HepG2 (cell line): ENCODE measurements around the gene FGD4. TPM values are rescaled to one million over a fixed set of nuclear protein-coding genes. Genes with fewer than 3 reads are reported as not detected.

Experiments
- ATAC-seq: fragments of 200-7000 bp; cut with Tn5 transposase; 3 replicates; pipeline ENCODE4 v1.9.1; 2020; ENCODE audit warnings: mild to moderate bottlenecking, moderate library complexity
- BruUV-seq: library from RNA; stranded (reverse); fragments of 400-500 nt; replicated peaks from 2 replicates; lab custom pipeline; 2021; lab: Mats Ljungman, UMichigan
- CTCF ChIA-PET: fragments of 300-600 bp; formaldehyde crosslinking; extraction: SDS; loops from one replicate; lab custom pipeline; 2021; ENCODE audit warnings: low total read pairs, inconsistent platforms, low intra/inter-chr PET ratio; lab: Yijun Ruan, JAX
- POLR2A ChIA-PET: fragments of 350-600 bp; sonication (Branson Sonifier 250); formaldehyde crosslinking; loops from one replicate; lab custom pipeline; 2020; ENCODE audit warnings: antibody characterized with exemption, inconsistent platforms; lab: Yijun Ruan, JAX
- DNase-seq: peaks from one replicate; pipeline ENCODE4 v3.0.0-alpha.2; 2015; ENCODE audit warnings: low spot score
- FAIRE-seq: peaks from 3 replicates; lab custom pipeline; 2011; peaks lifted over from hg19 to GRCh38; lab: Jason Lieb, UNC
- H2AFZ ChIP-seq: one replicate; pipeline ENCODE4 v1.6.1; 2011; ENCODE audit warnings: low read length, inconsistent platforms
- H3K27ac ChIP-seq: fragments of 300-600 bp; 3 replicates; pipeline ENCODE4 v1.8.0; 2011; ENCODE audit warnings: mixed run types, mild to moderate bottlenecking, mixed read lengths, low read length, inconsistent platforms; ENCODE audit not compliant: insufficient read depth; ENCODE audit errors: extremely low read length
- H3K27me3 ChIP-seq, 2 experiments: fragments of 200-600 bp in 1 of 2; 2 replicates in 1 of 2; 3 replicates in 1 of 2; pipeline versions ENCODE4 v1.6.0 to v1.8.0; 2011; ENCODE audit warnings: low read length in 2 of 2, mild to moderate bottlenecking in 2 of 2, moderate library complexity in 2 of 2, inconsistent platforms in 1 of 2; ENCODE audit not compliant: insufficient read depth in 2 of 2, control insufficient read depth in 1 of 2
- H3K36me3 ChIP-seq, 2 experiments: fragments of 200-600 bp in 1 of 2; replicated peaks in 1 of 2; 2 replicates in 1 of 2; 3 replicates in 1 of 2; pipeline versions ENCODE4 v1.5.1 to v1.8.0; 2011; ENCODE audit warnings: low read length in 2 of 2, inconsistent platforms in 1 of 2; ENCODE audit not compliant: insufficient read depth in 2 of 2, control insufficient read depth in 1 of 2
- H3K4me1 ChIP-seq: 2 replicates; pipeline ENCODE4 v1.5.1; 2012; ENCODE audit warnings: low read length, inconsistent platforms; ENCODE audit not compliant: insufficient read depth
- H3K4me2 ChIP-seq: 2 replicates; pipeline ENCODE4 v1.6.0; 2011; ENCODE audit warnings: low read depth, low read length, inconsistent platforms
- H3K4me3 ChIP-seq, 3 experiments: fragments of 200-600 bp in 1 of 3; sonication (generic), shearing (Covaris generic) in 1 of 3; replicated peaks in 1 of 3; 2 replicates each; pipeline ENCODE4 v1.5.1; 2011 to 2016; ENCODE audit warnings: low read length in 3 of 3, inconsistent platforms in 2 of 3, low read depth in 2 of 3, mild to moderate bottlenecking in 2 of 3, control low read depth in 1 of 3, mixed read lengths in 1 of 3; ENCODE audit not compliant: insufficient read depth in 1 of 3
- H3K79me2 ChIP-seq: one replicate; pipeline ENCODE4 v1.6.1; 2011; ENCODE audit warnings: low read length, inconsistent platforms; ENCODE audit not compliant: insufficient read depth
- H3K9ac ChIP-seq: 2 replicates; pipeline ENCODE4 v1.6.0; 2011; ENCODE audit warnings: mild to moderate bottlenecking, low read depth, low read length, inconsistent platforms; ENCODE audit not compliant: insufficient read depth
- H3K9me3 ChIP-seq: 2 replicates; pipeline ENCODE4 v1.5.1; 2012; ENCODE audit warnings: mild to moderate bottlenecking, low read length
- H4K20me1 ChIP-seq: 2 replicates; pipeline ENCODE4 v1.6.0; 2011; ENCODE audit warnings: inconsistent platforms, mild to moderate bottlenecking, low read length, moderate library complexity; ENCODE audit not compliant: insufficient read depth
- FOXA1 ChIP-seq, 2 experiments: fragments of 450-650 bp in 1 of 2; sonication (generic) in 1 of 2; formaldehyde crosslinking in 1 of 2; IDR thresholded peaks; 2 replicates each; pipeline versions ENCODE4 v1.4.0 to v1.6.1; 2016 to 2020; ENCODE audit warnings: missing genetic modification reagents in 1 of 2
- ZNF20 ChIP-seq: sonication (generic); formaldehyde crosslinking; IDR thresholded peaks from 2 replicates; pipeline ENCODE4 v1.4.0; 2020; ENCODE audit warnings: mild to moderate bottlenecking, moderate library complexity, missing genetic modification reagents
- ZNF7 ChIP-seq: IDR thresholded peaks from 2 replicates; pipeline ENCODE4 v1.6.1; 2016; ENCODE audit warnings: missing biosample characterization, missing genetic modification reagents
- WGBS: methylation state at CpG from one replicate; pipeline ENCODE4 v1.1.6; 2017; ENCODE audit warnings: low lambda C conversion rate; 5-methylcytosine and 5-hydroxymethylcytosine counted together
- in situ Hi-C: cut with HindIII; loops from 2 replicates; pipeline ENCODE4 v1.10.0; 2017; ENCODE audit warnings: low pct_unique_long_range_greater_than_20kb; ENCODE audit not compliant: extremely low pct_ligation_motif_present
- intact Hi-C: fragments of 100-400 bp; cut with micrococcal nuclease; formaldehyde crosslinking; loops from one replicate; pipeline ENCODE4 v1.10.0; 2022; ENCODE audit not compliant: unreplicated experiment
- polyA plus RNA-seq, 8 experiments: library from polyadenylated mRNA; depleted of rRNA in 3 of 8; stranded (reverse) in 7 of 8; unstranded in 1 of 8; fragments of >200 nt; fragmentation: Illumina TruSeq in 4 of 8; extraction: Trizol in 4 of 8; gene quantifications; 2 replicates each; pipeline versions ENCODE4 v1.2.1 to v1.2.3, GENCODE V29; 2011 to 2016; ENCODE audit warnings: low read depth in 4 of 8, missing spikeins in 1 of 8, mixed read lengths in 1 of 8; ENCODE audit not compliant: insufficient read depth in 1 of 8
- total RNA-seq, 5 experiments: library from RNA; depleted of rRNA; stranded (reverse); fragments of >200 nt; fragmentation: Illumina TruSeq; extraction: Trizol; gene quantifications; 2 replicates each; pipeline ENCODE4 v1.2.3, GENCODE V29; 2016; ENCODE audit warnings: low read depth in 1 of 5
- TF ChIP-seq, protein P1 (sequence below): sonication (generic); formaldehyde crosslinking; IDR thresholded peaks from 2 replicates; pipeline ENCODE4 v1.5.0; 2020; ENCODE audit warnings: mild to moderate bottlenecking, missing genetic modification reagents, borderline replicate concordance

The FGD4 gene
- total and polyA plus RNA-seq, 2 of the 13 experiments (the other 11 are each of a cell fraction or from before 2014, with no cell fraction given) = 4.6 to 6.6 TPM

DNA sequence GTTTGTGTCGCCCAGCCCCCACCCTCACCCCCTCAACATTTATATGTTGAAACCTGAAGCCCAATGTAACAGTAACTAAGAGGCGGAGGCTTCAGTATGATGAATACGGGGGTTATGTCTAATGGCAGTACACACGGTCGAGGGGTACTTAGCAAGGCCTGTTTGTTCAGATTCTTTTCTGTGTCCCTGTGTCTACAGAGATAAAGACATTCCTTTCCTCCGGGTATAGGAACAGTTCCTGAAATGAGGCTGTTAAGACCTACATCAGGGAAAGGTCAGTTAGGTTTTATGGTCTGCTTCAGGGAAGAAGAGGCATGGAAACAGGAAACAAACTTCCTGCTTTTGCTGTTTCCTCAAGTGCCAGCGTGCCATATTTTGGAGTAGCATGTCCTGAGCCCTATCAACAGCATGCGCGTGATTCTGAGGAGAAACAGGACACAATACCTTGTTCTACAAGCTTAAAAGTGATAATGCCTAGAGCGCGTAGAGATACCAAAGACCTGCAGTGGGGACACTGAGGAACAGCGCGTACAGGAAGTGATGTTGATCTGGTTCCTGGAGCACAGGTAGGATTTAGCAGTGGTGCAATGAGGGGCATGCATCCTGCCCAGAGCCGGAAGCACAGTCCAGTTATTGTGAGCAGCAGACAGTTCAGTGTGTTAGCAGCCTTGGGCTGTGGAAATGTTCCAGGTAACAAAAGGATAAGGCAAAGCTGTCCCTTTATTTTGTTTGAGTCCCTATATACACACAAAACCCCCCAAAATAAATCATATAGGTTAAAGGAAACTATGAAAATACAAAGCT, 47.2 kb downstream of the FGD4 start:
- H3K9ac ChIP-seq = no peak overlapping the region
- no peak overlapping the region for H3K4me3 ChIP-seq
- intact Hi-C loops (no loop called here), in situ Hi-C loops (no loop called here)
- TF ChIP-seq FOXA1 (IDR thresholded peaks at IDR 0.05) = no peak
- TF ChIP-seq FOXA1 (CRISPR knock-in tag; IDR thresholded peaks at IDR 0.05) = 0 out of 2 replicates have a peak, but pooled peaks have one; percentile 19
- TF ChIP-seq, protein P1, sequence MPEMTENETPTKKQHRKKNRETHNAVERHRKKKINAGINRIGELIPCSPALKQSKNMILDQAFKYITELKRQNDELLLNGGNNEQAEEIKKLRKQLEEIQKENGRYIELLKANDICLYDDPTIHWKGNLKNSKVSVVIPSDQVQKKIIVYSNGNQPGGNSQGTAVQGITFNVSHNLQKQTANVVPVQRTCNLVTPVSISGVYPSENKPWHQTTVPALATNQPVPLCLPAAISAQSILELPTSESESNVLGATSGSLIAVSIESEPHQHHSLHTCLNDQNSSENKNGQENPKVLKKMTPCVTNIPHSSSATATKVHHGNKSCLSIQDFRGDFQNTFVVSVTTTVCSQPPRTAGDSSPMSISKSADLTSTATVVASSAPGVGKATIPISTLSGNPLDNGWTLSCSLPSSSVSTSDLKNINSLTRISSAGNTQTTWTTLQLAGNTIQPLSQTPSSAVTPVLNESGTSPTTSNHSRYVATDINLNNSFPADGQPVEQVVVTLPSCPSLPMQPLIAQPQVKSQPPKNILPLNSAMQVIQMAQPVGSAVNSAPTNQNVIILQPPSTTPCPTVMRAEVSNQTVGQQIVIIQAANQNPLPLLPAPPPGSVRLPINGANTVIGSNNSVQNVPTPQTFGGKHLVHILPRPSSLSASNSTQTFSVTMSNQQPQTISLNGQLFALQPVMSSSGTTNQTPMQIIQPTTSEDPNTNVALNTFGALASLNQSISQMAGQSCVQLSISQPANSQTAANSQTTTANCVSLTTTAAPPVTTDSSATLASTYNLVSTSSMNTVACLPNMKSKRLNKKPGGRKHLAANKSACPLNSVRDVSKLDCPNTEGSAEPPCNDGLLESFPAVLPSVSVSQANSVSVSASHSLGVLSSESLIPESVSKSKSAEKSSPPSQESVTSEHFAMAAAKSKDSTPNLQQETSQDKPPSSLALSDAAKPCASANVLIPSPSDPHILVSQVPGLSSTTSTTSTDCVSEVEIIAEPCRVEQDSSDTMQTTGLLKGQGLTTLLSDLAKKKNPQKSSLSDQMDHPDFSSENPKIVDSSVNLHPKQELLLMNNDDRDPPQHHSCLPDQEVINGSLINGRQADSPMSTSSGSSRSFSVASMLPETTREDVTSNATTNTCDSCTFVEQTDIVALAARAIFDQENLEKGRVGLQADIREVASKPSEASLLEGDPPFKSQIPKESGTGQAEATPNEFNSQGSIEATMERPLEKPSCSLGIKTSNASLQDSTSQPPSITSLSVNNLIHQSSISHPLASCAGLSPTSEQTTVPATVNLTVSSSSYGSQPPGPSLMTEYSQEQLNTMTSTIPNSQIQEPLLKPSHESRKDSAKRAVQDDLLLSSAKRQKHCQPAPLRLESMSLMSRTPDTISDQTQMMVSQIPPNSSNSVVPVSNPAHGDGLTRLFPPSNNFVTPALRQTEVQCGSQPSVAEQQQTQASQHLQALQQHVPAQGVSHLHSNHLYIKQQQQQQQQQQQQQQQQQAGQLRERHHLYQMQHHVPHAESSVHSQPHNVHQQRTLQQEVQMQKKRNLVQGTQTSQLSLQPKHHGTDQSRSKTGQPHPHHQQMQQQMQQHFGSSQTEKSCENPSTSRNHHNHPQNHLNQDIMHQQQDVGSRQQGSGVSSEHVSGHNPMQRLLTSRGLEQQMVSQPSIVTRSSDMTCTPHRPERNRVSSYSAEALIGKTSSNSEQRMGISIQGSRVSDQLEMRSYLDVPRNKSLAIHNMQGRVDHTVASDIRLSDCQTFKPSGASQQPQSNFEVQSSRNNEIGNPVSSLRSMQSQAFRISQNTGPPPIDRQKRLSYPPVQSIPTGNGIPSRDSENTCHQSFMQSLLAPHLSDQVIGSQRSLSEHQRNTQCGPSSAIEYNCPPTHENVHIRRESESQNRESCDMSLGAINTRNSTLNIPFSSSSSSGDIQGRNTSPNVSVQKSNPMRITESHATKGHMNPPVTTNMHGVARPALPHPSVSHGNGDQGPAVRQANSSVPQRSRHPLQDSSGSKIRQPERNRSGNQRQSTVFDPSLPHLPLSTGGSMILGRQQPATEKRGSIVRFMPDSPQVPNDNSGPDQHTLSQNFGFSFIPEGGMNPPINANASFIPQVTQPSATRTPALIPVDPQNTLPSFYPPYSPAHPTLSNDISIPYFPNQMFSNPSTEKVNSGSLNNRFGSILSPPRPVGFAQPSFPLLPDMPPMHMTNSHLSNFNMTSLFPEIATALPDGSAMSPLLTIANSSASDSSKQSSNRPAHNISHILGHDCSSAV = no peak
- no peak for TF ChIP-seq ZNF20
- peak; percentile 56; the same call in 1 of the 2 replicates for TF ChIP-seq ZNF7
- BruUV-seq = no TSS peak
- H3K4me2 ChIP-seq = peak overlapping the region; percentile 44
- no peaks in the 10 kb centered on the region for H4K20me1 ChIP-seq
- ATAC-seq (peak; percentile 62), DNase-seq (peak; percentile 43), FAIRE-seq (peak; percentile 12)
- 69% methylated on average over 14 of the region's 14 CpGs for WGBS
- no peaks in the 10 kb centered on the region for H3K79me2 ChIP-seq
- H3K4me1 ChIP-seq = peaks cover 34% of the 10 kb centered on the region
- H3K27ac ChIP-seq = peak overlapping the region; percentile 21
- H2AFZ ChIP-seq = peak overlapping the region; percentile 44
- H3K27me3 ChIP-seq = no peaks in the 10 kb centered on the region
- ChIA-PET CTCF (no interaction called here), POLR2A (no interaction called here)
- H3K36me3 ChIP-seq = no peaks in the 10 kb centered on the region
- H3K9me3 ChIP-seq = no peaks in the 10 kb centered on the region
